Peyer's patch (tissue), 4 donors: ENCODE measurements around the gene ANKRD9. TPM values are rescaled to one million over a fixed set of nuclear protein-coding genes. Genes with fewer than 3 reads are reported as not detected.
"Not testable (repeated sequence)": the region's sequence is repeated elsewhere in the genome, so short reads cannot be mapped to it uniquely, and the experiment has no call there.

Source experiments
- DNase-seq, 3 donors: peaks; one replicate each; pipeline ENCODE4 v3.0.0-alpha.2; 2017 to 2019
- H3K27ac ChIP-seq, 4 donors: fragments of 200-600 bp; sonication (generic); one replicate each; pipeline ENCODE4 v1.5.1; 2016 to 2019
- H3K27me3 ChIP-seq, 2 donors: fragments of 200-600 bp; sonication (generic); one replicate each; pipeline ENCODE4 v1.5.1; 2019
- H3K36me3 ChIP-seq, 3 donors: fragments of 200-600 bp; sonication (generic); one replicate each; pipeline ENCODE4 v1.5.1; 2016 to 2019
- H3K4me1 ChIP-seq, 4 donors: fragments of 200-600 bp; sonication (generic); one replicate each; pipeline ENCODE4 v1.5.1; 2016 to 2019
- H3K4me3 ChIP-seq, 4 donors: fragments of 200-600 bp; sonication (generic); 1 replicate in 3 of 4; 2 replicates in 1 of 4; pipeline ENCODE4 v1.5.1; 2016 to 2019; ENCODE audit warnings: mild to moderate bottlenecking in 1 of 4
- H3K9me3 ChIP-seq, 4 donors: fragments of 200-600 bp; sonication (generic); one replicate each; pipeline ENCODE4 v1.5.1; 2016 to 2019; ENCODE audit warnings: mild to moderate bottlenecking in 1 of 4
- POLR2A ChIP-seq, 2 donors: fragments of 450-650 bp; IDR thresholded peaks; one replicate each; pipeline ENCODE4 v1.5.1; 2017; ENCODE audit warnings: antibody characterized with exemption in 2 of 2, mild to moderate bottlenecking in 2 of 2, moderate library complexity in 2 of 2
- total RNA-seq, 4 donors: library from RNA; depleted of rRNA; stranded (reverse); fragments of >200 nt; gene quantifications; one replicate each; pipeline ENCODE4 v1.1.0, GENCODE V29; 2016
- TF ChIP-seq, protein P1 (sequence below), 6 experiments: fragments of 450-650 bp in 4 of 6; fragments of 200-600 bp in 2 of 6; sonication (generic) in 1 of 6; IDR thresholded peaks; one replicate each; pipeline ENCODE4 v1.5.1; 2017 to 2019; ENCODE audit warnings: antibody characterized with exemption in 6 of 6, mild to moderate bottlenecking in 3 of 6, moderate library complexity in 1 of 6

Gene ANKRD9
- total RNA-seq, 4 donors from 2014 or later: 52.8 to 450 (median 392) TPM

DNA sequence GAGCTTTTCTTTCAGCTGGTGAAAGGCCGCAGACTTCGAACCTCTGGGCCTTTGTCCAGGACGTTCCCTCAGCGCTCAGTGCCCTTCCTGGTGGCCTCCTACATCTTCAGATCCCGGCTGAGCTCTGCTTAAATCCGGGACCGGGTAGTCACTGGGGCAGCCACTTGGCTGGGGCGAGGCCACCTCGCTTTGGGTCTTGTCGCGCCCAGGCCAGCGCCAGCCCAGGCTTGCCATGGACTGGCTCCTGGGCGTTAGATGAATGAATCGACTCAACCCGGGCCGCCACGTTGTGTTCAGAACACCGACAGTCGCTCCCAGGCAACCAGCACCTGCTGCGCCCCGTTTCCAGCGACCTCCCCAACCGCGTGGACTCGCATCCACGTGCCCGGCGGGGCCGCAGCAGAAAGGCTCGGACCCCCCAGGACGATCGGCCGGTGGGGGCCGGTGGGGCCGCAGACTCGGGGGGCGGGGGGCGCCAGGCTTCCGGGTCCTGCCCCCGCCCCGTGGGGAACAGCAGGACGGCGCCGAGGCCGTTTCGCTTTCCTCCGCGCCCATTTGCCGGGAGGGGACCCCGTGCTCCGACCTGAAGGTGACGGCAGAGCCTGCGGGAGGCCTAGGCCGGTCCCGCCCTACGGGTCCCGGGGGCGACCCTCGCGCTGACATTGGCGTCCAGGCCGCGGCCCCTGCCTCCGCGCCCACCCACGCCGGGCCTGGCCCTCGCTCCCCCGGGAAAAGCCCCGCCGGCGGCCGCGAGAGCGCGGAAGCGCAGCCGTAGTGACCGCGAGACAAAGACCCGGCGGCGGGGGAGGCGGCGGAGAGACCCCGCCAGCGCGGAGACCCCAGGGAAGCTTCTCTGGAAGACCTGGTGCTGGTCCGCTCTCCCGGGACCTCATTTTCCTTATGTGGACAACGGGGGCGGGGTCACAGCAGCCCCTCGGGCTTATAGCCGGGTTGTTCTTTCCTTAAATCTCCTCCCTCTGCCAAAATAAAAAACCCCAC is 45.5 kb upstream of the ANKRD9 start:
- H3K36me3 ChIP-seq: no peaks in the 10 kb centered on the region
- H3K4me3 ChIP-seq: peak overlapping the region; percentile 63 to 83 (median 82)
- DNase-seq: peak; percentile 56 to 83 (median 78)
- H3K27me3 ChIP-seq: no peaks in the 10 kb centered on the region
- H3K9me3 ChIP-seq: no peaks in the 10 kb centered on the region
- TF ChIP-seq, protein P1, sequence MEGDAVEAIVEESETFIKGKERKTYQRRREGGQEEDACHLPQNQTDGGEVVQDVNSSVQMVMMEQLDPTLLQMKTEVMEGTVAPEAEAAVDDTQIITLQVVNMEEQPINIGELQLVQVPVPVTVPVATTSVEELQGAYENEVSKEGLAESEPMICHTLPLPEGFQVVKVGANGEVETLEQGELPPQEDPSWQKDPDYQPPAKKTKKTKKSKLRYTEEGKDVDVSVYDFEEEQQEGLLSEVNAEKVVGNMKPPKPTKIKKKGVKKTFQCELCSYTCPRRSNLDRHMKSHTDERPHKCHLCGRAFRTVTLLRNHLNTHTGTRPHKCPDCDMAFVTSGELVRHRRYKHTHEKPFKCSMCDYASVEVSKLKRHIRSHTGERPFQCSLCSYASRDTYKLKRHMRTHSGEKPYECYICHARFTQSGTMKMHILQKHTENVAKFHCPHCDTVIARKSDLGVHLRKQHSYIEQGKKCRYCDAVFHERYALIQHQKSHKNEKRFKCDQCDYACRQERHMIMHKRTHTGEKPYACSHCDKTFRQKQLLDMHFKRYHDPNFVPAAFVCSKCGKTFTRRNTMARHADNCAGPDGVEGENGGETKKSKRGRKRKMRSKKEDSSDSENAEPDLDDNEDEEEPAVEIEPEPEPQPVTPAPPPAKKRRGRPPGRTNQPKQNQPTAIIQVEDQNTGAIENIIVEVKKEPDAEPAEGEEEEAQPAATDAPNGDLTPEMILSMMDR (IDR thresholded peaks at IDR 0.05): no peak
- TF ChIP-seq POLR2A (IDR thresholded peaks at IDR 0.05): peak; percentile 75 to 81
- peak overlapping the region; percentile 75 to 93 (median 82) for H3K27ac ChIP-seq
- peaks cover 0 to 26% (median 0%) of the 10 kb centered on the region in 4 donors for H3K4me1 ChIP-seq

DNA sequence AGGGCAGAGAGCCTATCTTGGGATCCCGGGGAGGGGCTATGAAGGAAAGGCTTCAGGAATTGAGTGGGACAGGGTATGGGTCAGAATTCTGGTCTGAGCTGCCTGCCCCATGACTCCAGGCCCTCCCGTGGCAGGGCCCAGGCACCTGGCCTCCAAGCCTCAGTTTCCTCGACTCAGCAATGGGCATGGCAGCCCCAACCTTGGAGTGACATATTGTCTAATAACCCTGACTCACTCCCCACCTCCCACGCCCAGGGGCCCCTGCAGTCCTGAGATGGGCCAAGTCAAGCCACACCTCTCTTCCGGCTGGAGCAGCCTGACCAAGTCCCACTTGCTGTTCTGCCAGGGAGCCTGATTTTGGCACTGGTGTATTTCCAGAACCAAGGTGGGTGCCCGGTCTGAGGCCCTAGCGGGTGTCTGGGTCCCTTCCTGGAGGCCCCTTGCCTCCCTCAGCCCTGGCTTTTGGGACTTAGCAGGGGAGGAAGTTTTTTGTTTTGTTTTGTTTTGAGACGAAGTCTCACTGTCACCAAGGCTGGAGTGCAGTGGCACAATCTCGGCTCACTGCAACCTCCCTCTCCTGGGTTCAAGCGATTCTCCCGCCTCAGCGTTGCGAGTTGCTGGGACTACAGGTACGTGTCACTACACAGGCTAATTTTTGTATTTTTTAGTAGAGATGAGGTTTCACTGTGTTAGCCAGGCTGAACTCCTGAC is 42.6 kb upstream of the ANKRD9 start:
- Histone ChIP-seq H3K9me3 (no peaks in the 10 kb centered on the region), H3K4me1 (peaks cover 0 to 26% (median 0%) of the 10 kb centered on the region in 4 donors), H3K4me3 (peak overlapping the region in 2 of 4 donors; percentile 32 to 34), H3K27me3 (no peaks in the 10 kb centered on the region), H3K36me3 (no peaks in the 10 kb centered on the region), H3K27ac (peak overlapping the region; percentile 44 to 92 (median 74))
- DNase-seq: peak in 2 of 3 donors; percentile 74 to 83
- TF ChIP-seq, protein P1 (IDR thresholded peaks at IDR 0.05): no peak
- TF ChIP-seq POLR2A (IDR thresholded peaks at IDR 0.05): peak; percentile 27 to 66

DNA sequence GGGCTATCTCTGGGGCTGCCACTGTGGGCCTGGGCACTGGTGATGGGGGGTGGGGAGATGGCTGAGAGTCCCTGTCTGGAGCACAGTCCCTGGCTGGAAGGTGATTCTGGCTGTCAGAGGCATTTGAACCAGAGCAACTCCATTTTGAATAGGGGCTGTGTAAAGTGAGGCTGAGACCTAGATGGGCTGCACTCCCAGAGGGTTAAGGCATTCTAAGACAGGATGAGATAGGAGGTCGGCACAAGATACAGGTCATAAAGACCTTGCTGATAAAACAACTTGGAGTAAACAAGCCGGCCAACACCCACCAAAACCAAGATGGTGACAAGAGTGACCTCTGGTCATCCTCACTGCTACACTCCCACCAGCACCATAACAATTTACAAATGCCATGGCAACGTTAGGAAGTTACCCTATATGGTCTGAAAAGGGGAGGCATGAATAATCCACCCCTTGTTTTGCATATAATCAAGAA is 41.4 kb upstream of the ANKRD9 start:
- not testable (repeated sequence) for H3K27me3 ChIP-seq, DNase-seq, H3K4me3 ChIP-seq, H3K36me3 ChIP-seq, H3K9me3 ChIP-seq
- H3K27ac ChIP-seq: peak overlapping the region in 1 of 4 donors; percentile 92
- H3K4me1 ChIP-seq: peaks cover 0 to 29% (median 0%) of the 10 kb centered on the region in 4 donors

DNA sequence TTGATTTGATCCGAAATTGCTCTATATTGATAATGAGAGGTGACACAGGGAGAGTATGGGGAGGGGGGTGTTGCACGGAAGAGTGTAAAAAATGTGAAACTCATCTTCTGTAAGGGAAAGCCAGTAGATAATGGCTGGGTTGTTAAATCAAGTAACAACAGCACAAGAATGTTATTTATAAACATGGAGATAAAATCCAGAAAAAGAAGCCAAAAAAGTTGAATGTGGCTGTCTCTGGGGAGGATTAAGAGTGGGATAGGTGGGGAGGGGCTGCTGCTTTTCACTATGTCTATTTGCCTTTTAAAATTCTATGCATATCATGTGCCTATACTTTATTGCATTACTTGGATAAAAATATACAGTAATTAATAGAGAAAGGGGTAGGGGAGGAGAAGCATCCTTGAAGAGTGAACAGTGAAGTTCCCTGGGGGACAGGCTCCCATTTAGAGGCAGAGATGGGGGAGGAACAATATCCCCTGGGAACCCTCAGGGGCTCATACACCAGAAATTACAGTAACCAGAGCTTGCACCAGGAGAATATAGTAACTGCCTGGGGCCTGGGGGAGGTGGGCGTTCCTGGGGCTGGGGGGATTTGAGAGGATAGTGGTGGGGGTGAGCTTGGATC is 39.2 kb upstream of the ANKRD9 start:
- no peaks in the 10 kb centered on the region for H3K9me3 ChIP-seq
- H3K4me1 ChIP-seq: peaks cover 0 to 42% (median 6%) of the 10 kb centered on the region in 4 donors
- H3K36me3 ChIP-seq: no peaks in the 10 kb centered on the region
- no peak overlapping the region for H3K27ac ChIP-seq
- no peaks in the 10 kb centered on the region for H3K27me3 ChIP-seq
- TF ChIP-seq POLR2A (IDR thresholded peaks at IDR 0.05): no peak
- TF ChIP-seq, protein P1 (IDR thresholded peaks at IDR 0.05): no peak
- H3K4me3 ChIP-seq: no peak overlapping the region
- no peak for DNase-seq

DNA sequence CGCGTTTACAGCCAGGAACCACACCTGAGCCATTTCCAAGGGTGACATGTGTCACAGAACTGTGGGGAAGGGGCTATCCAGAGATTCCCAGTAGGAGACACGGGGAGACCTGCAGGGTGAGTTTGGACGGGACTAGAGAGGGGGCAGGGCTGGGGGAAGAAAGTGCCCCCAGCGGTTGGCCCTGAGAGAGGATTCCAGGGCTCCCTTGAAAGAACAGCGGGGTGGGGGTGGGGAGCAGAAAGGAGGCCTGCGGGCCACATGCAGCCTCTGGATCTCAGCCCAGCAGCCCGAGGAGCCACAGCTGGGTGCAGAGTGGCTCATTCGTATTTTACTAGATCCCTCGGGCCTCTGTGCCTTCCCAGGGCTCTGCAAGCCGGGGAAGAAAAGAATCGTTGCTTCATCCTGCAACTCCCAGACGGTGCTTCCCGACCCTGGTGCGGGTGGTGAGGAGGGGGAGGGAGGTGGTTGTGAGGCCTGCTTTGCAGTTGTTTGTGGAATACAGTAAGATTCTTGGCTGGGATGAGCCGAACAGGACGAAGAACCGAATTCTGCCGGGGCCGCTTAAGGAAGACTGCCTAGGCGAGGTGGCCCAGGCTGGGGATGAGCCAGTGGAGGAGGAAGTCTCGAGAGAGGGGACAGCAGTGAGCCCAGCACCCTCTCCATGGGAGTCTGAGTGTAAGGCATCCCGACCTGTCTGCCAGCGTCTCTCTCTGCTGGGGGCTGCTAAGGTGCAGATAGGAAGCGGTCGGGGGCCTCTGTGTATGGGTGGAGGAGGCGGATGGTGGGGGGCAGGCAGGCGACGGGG is 36.1 kb upstream of the ANKRD9 start:
- peak overlapping the region in 3 of 4 donors; percentile 81 to 89 (median 89) for H3K27ac ChIP-seq
- peak overlapping the region in 3 of 4 donors; percentile 10 to 48 (median 43) for H3K4me3 ChIP-seq
- H3K36me3 ChIP-seq: no peaks in the 10 kb centered on the region
- DNase-seq: peak in 1 of 3 donors; percentile 72
- H3K27me3 ChIP-seq: no peaks in the 10 kb centered on the region
- H3K9me3 ChIP-seq: no peaks in the 10 kb centered on the region
- peaks cover 0 to 24% (median 6%) of the 10 kb centered on the region in 4 donors for H3K4me1 ChIP-seq
- no peak for TF ChIP-seq POLR2A (IDR thresholded peaks at IDR 0.05)
- TF ChIP-seq, protein P1 (IDR thresholded peaks at IDR 0.05): peak in 2 of 6 experiments; percentile 17 to 22
